Measurements from ENCODE around the gene SNX30.

Gene SNX30

DNA sequence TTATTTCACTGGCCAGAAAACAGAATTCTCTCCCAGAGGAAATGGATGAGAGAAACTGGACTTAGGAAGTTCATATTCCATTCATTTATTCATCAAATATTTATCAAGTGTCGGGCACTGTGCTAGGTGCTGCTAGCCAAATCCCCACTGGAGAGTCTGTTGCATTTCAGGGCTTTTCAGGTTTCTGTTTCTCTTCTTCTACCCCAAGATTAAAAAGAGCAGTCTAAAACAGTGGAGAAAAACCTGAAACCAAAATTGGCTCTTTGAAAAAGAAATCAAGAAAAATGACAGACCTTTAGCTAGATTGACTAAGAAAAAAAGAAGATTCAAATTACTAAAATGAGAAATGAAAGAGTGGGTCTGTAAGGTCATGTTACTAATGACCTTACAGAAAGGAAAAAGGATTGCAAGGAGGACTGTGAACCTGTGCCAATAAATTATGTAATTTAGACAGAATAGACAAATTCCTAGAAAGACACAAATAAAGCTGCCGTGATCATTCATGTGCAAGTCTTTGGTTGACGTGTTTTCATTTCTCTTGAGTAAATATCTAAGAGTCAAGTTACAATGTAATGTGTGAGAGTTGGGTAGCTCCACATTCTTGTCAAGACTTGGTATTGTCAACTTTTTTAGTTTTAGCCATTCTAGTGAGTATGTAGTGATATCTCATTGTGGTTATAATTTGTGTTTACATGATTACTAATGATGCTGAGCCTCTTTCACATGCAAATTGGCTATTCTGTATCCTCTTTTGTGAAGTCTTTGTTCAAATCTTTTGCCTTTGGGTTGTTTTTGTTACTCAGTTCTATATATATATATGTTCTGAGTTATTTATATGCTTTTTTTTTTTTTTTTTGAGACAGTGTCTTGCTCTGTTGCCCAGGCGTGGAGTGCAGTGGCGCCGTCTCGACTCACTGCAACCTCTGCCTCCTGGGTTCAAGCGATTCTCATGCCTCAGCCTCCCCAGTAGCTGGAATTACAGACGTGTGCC lies 23.7 kb downstream of the SNX30 start (continued):
- TF ChIP-seq GLIS1 (tag by site-specific recombination; IDR thresholded peaks at IDR 0.05) (no peak), MEIS1 (CRISPR knock-in tag; IDR thresholded peaks at IDR 0.05; ENCODE audit: borderline replicate concordance) (0 out of 2 replicates have a peak, but pooled peaks have one; percentile 41)

DNA sequence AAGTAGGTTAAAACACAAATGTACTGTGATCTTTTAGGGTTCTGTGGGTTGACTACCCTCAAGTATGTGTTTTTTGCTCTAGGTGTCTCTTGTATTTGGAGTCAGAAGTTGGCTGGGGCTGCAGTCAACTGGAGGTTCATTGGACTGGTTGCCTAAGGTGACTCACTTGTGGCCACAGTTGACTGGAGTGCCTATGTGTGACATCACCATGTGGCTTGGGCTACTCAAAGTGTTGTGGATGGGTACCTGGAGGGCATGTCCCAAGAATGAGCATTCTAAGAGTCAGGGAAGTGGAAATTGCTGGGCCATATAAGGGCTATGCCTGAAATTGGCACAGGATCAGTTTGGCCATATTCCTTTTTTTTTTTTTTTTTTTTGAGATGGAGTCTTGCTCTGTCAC lies 27.4 kb downstream of the SNX30 start:
- ChIA-PET CTCF (interaction anchor here (0.6 to 1.3 kb wide), 3 partner anchors 15 to 673 kb away, joined by 3 to 6 read pairs (median 3); no protein-coding TSS in a partner anchor), POLR2A (no interaction called here)
- TF ChIP-seq ZNF677 (tag by site-specific recombination; IDR thresholded peaks at IDR 0.05) (no peak), ZNF157 (tag by site-specific recombination; IDR thresholded peaks at IDR 0.05) (no peak), ZNF514 (tag by site-specific recombination; IDR thresholded peaks at IDR 0.05) (no peak), ZNF311 (tag by site-specific recombination; IDR thresholded peaks at IDR 0.05; ENCODE audit: borderline replicate concordance) (no peak), SP7 (tag by site-specific recombination; IDR thresholded peaks at IDR 0.05) (no peak), ZNF155 (tag by site-specific recombination; IDR thresholded peaks at IDR 0.05) (no peak), ZNF174 (tag by site-specific recombination; IDR thresholded peaks at IDR 0.05) (no peak), ZNF175 (tag by site-specific recombination; IDR thresholded peaks at IDR 0.05) (no peak), ZNF335 (tag by site-specific recombination; conservative IDR thresholded peaks at IDR 0.05) (no peak), ZNF658 (tag by site-specific recombination; IDR thresholded peaks at IDR 0.05) (no peak), RBAK (tag by site-specific recombination; IDR thresholded peaks at IDR 0.05) (no peak), MEIS1 (CRISPR knock-in tag; IDR thresholded peaks at IDR 0.05; ENCODE audit: borderline replicate concordance) (no peak), ZNF426 (tag by site-specific recombination; IDR thresholded peaks at IDR 0.05) (no peak), HOXD13 (CRISPR knock-in tag; IDR thresholded peaks at IDR 0.05; ENCODE audit: borderline replicate concordance) (no peak)
- TF ChIP-seq, protein P1, sequence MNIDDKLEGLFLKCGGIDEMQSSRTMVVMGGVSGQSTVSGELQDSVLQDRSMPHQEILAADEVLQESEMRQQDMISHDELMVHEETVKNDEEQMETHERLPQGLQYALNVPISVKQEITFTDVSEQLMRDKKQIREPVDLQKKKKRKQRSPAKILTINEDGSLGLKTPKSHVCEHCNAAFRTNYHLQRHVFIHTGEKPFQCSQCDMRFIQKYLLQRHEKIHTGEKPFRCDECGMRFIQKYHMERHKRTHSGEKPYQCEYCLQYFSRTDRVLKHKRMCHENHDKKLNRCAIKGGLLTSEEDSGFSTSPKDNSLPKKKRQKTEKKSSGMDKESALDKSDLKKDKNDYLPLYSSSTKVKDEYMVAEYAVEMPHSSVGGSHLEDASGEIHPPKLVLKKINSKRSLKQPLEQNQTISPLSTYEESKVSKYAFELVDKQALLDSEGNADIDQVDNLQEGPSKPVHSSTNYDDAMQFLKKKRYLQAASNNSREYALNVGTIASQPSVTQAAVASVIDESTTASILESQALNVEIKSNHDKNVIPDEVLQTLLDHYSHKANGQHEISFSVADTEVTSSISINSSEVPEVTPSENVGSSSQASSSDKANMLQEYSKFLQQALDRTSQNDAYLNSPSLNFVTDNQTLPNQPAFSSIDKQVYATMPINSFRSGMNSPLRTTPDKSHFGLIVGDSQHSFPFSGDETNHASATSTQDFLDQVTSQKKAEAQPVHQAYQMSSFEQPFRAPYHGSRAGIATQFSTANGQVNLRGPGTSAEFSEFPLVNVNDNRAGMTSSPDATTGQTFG (tag by site-specific recombination; IDR thresholded peaks at IDR 0.05; ENCODE audit: borderline replicate concordance): no peak
- TF ChIP-seq, protein P2, sequence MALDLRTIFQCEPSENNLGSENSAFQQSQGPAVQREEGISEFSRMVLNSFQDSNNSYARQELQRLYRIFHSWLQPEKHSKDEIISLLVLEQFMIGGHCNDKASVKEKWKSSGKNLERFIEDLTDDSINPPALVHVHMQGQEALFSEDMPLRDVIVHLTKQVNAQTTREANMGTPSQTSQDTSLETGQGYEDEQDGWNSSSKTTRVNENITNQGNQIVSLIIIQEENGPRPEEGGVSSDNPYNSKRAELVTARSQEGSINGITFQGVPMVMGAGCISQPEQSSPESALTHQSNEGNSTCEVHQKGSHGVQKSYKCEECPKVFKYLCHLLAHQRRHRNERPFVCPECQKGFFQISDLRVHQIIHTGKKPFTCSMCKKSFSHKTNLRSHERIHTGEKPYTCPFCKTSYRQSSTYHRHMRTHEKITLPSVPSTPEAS (tag by site-specific recombination; IDR thresholded peaks at IDR 0.05): no peak
- TF ChIP-seq, protein P3, sequence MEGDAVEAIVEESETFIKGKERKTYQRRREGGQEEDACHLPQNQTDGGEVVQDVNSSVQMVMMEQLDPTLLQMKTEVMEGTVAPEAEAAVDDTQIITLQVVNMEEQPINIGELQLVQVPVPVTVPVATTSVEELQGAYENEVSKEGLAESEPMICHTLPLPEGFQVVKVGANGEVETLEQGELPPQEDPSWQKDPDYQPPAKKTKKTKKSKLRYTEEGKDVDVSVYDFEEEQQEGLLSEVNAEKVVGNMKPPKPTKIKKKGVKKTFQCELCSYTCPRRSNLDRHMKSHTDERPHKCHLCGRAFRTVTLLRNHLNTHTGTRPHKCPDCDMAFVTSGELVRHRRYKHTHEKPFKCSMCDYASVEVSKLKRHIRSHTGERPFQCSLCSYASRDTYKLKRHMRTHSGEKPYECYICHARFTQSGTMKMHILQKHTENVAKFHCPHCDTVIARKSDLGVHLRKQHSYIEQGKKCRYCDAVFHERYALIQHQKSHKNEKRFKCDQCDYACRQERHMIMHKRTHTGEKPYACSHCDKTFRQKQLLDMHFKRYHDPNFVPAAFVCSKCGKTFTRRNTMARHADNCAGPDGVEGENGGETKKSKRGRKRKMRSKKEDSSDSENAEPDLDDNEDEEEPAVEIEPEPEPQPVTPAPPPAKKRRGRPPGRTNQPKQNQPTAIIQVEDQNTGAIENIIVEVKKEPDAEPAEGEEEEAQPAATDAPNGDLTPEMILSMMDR (tag by site-specific recombination; IDR thresholded peaks at IDR 0.05): no peak
- Histone ChIP-seq H3K4me1 (ENCODE audit: control insufficient read depth, insufficient read depth, low read length) (no peaks in the 10 kb centered on the region), H3K27ac (ENCODE audit: extremely low read depth, low read depth, low read length) (no peak overlapping the region), H3K4me3 (ENCODE audit: low read depth, low read length) (no peak overlapping the region), H3K9me3 (ENCODE audit: control insufficient read depth, insufficient read depth, low read depth, low read length) (no peaks in the 10 kb centered on the region), H3K36me3 (ENCODE audit: control insufficient read depth in 2 of 2, insufficient read depth in 1 of 2, low read length in 2 of 2) (no peaks in the 10 kb centered on the region)

Measured in HEK293 (cell line).